Natural killer cell (primary cell): ENCODE data around the gene ANKRD11. TPM values are rescaled to one million over a fixed set of nuclear protein-coding genes. Genes with fewer than 3 reads are reported as not detected.

ENCODE experiments used
- ATAC-seq, 3 donors: fragments of 150-1000 bp in 2 of 3; fragments of 200-7000 bp in 1 of 3; cut with Tn5 transposase; 1 replicate in 1 of 3; 2 replicates in 2 of 3; pipeline ENCODE4 v1.10.0; 2021; ENCODE audit warnings: mild to moderate bottlenecking in 2 of 3, moderate library complexity in 2 of 3
- DNase-seq, 2 donors: peaks; one replicate each; pipeline versions ENCODE4 v3.0.0 to v3.0.0-alpha.2; 2013 to 2021; ENCODE audit warnings: mixed read lengths in 1 of 2
- H3K27ac ChIP-seq: one replicate; pipeline ENCODE4 v1.5.1; 2013; ENCODE audit warnings: mild to moderate bottlenecking, low read length
- H3K27me3 ChIP-seq: one replicate; pipeline ENCODE4 v1.6.1; 2013; ENCODE audit warnings: low read length; ENCODE audit not compliant: control insufficient read depth, insufficient read depth
- H3K36me3 ChIP-seq: one replicate; pipeline ENCODE4 v1.6.1; 2013; ENCODE audit warnings: low read length; ENCODE audit not compliant: control insufficient read depth, insufficient read depth
- H3K4me1 ChIP-seq: one replicate; pipeline ENCODE4 v1.6.1; 2013; ENCODE audit warnings: low read length; ENCODE audit not compliant: control insufficient read depth, insufficient read depth
- H3K4me3 ChIP-seq: one replicate; pipeline ENCODE4 v1.5.1; 2013; ENCODE audit warnings: low read length
- H3K9me3 ChIP-seq: one replicate; pipeline ENCODE4 v1.6.1; 2013; ENCODE audit warnings: low read length; ENCODE audit not compliant: control insufficient read depth, insufficient read depth
- H3K27ac Mint-ChIP-seq, 2 donors: one replicate each; pipeline ENCODE4 v1.8.0; 2022; ENCODE audit warnings: mild to moderate bottlenecking in 2 of 2, mixed read lengths in 2 of 2, moderate library complexity in 1 of 2
- H3K27me3 Mint-ChIP-seq, 2 donors: one replicate each; pipeline ENCODE4 v1.8.0; 2022; ENCODE audit warnings: low read depth in 2 of 2, mixed read lengths in 2 of 2
- H3K36me3 Mint-ChIP-seq: one replicate; pipeline ENCODE4 v1.8.0; 2022; ENCODE audit warnings: mixed read lengths
- H3K4me1 Mint-ChIP-seq, 2 donors: one replicate each; pipeline ENCODE4 v1.8.0; 2022; ENCODE audit warnings: mixed read lengths in 2 of 2
- H3K4me3 Mint-ChIP-seq: one replicate; pipeline ENCODE4 v1.8.0; 2022; ENCODE audit warnings: mild to moderate bottlenecking, moderate library complexity, mixed read lengths
- H3K9me3 Mint-ChIP-seq, 2 donors: one replicate each; pipeline ENCODE4 v1.8.0; 2022; ENCODE audit warnings: mixed read lengths in 2 of 2
- whole genome bisulfite sequencing: methylation state at CpG from one replicate; pipeline ENCODE4 v1.1.7; 2013; ENCODE audit warnings: missing lambda C conversion rate; ENCODE audit not compliant: insufficient coverage; 5-methylcytosine and 5-hydroxymethylcytosine counted together
- intact Hi-C: fragments of 100-400 bp; cut with micrococcal nuclease; formaldehyde crosslinking; loops from one replicate; pipeline ENCODE4 v1.14.2; 2022
- total RNA-seq, 4 donors: library from RNA; stranded (reverse); fragments of 120-200 nt in 1 of 4; gene quantifications; one replicate each; pipeline versions ENCODE4 v1.2.3 to v1.2.4, GENCODE V29; 2013 to 2022
- TF ChIP-seq, protein P1 (sequence below): fragments of 200-600 bp; IDR thresholded peaks from one replicate; pipeline ENCODE4 v1.8.0; 2022; ENCODE audit warnings: antibody characterized with exemption

Gene ANKRD11
- total RNA-seq, 3 donors from 2014 or later (not counting 1 experiment from before 2014, with no cell fraction given), result 230 to 299 (median 287) TPM

GRCh38 chr16:89304941-89305705 lies 185.2 kb downstream of the ANKRD11 start:
- WGBS, result 92% methylated on average over 41 of the region's 43 CpGs
- no peaks in the 10 kb centered on the region for H3K36me3 Mint-ChIP-seq
- ATAC-seq, result no peak

DNA sequence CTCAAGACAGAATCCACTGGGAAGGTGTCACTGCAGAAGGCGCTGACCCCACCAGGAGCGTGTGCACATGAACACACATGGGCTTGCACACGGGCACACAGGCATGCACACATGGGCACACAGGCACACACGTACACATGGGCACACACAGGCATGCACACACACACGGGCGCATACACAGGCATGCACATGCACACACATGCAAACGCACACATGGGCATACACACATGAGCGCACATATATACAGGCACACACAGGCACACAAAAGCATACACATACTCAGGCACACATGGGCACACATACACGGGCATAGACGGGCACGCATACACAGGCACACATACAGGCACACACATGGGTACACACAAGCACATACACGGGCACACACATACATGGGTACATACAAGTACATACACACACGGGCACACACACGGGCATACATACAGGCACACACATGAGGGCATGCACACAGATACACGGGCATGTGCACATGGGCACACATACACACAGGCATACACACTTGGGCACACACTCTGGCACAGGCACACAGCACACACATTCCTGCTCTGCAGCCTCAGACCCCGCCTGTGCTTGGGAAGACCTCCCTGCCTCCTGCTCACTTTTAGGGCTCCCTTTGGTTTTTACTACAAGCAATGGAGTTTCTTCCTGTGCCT lies 186.0 kb downstream of the ANKRD11 start:
- Histone ChIP-seq H3K4me1 (peaks cover 62% of the 10 kb centered on the region), H3K27me3 (no peaks in the 10 kb centered on the region), H3K27ac (no peak overlapping the region), H3K4me3 (no peak overlapping the region), H3K9me3 (no peaks in the 10 kb centered on the region), H3K36me3 (peaks cover 26% of the 10 kb centered on the region)
- peak overlapping the region; percentile 70 to 82 for H3K27ac Mint-ChIP-seq
- no peaks in the 10 kb centered on the region for H3K27me3 Mint-ChIP-seq
- TF ChIP-seq, protein P1, sequence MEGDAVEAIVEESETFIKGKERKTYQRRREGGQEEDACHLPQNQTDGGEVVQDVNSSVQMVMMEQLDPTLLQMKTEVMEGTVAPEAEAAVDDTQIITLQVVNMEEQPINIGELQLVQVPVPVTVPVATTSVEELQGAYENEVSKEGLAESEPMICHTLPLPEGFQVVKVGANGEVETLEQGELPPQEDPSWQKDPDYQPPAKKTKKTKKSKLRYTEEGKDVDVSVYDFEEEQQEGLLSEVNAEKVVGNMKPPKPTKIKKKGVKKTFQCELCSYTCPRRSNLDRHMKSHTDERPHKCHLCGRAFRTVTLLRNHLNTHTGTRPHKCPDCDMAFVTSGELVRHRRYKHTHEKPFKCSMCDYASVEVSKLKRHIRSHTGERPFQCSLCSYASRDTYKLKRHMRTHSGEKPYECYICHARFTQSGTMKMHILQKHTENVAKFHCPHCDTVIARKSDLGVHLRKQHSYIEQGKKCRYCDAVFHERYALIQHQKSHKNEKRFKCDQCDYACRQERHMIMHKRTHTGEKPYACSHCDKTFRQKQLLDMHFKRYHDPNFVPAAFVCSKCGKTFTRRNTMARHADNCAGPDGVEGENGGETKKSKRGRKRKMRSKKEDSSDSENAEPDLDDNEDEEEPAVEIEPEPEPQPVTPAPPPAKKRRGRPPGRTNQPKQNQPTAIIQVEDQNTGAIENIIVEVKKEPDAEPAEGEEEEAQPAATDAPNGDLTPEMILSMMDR, result no peak
- no peaks in the 10 kb centered on the region for H3K36me3 Mint-ChIP-seq
- ATAC-seq, result no peak
- peaks cover 60 to 66% of the 10 kb centered on the region in 2 donors for H3K4me1 Mint-ChIP-seq
- intact Hi-C loops, result no loop called here
- H3K9me3 Mint-ChIP-seq, result no peaks in the 10 kb centered on the region
- WGBS, result 97% methylated on average over 16 of the region's 16 CpGs
- no peak for DNase-seq
- H3K4me3 Mint-ChIP-seq, result peak overlapping the region; percentile 75

More at GRCh38 chr16:89304941-89305705, 185.2 kb downstream of the ANKRD11 start:
- TF ChIP-seq, protein P1, result no peak
- no peaks in the 10 kb centered on the region for H3K27me3 Mint-ChIP-seq
- Histone ChIP-seq H3K36me3 (peaks cover 26% of the 10 kb centered on the region), H3K4me1 (peaks cover 65% of the 10 kb centered on the region), H3K27ac (no peak overlapping the region), H3K4me3 (no peak overlapping the region), H3K9me3 (no peaks in the 10 kb centered on the region), H3K27me3 (no peaks in the 10 kb centered on the region)
- no peaks in the 10 kb centered on the region for H3K9me3 Mint-ChIP-seq
- H3K4me1 Mint-ChIP-seq, result peaks cover 68 to 74% of the 10 kb centered on the region in 2 donors
- DNase-seq, result no peak
- H3K4me3 Mint-ChIP-seq, result no peak overlapping the region
- H3K27ac Mint-ChIP-seq, result peak overlapping the region in 1 of 2 donors; percentile 70
- intact Hi-C loops, result no loop called here

DNA sequence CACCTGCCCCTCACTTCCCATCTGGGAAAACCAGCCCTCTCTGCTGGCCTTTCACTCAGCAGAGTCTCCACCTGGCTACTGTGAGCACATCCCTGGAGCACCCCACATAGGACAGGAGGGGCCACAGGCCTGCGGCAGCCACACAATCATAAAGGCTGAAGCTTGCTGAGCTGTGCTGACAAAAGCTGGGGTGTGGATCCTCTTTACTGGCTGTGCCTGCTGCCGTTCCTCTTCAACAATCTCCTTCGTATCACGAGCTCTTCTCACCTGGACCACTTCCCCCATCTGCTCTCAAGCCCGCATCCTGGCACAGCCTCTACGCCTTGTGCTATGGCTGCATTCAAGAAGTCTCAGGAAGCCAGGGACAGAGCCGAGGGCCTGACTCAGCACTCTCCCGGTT lies 186.7 kb downstream of the ANKRD11 start:
- intact Hi-C loops, result no loop called here
- Mint-ChIP-seq H3K9me3 (no peaks in the 10 kb centered on the region), H3K4me1 (peaks cover 59 to 65% of the 10 kb centered on the region in 2 donors), H3K27me3 (no peaks in the 10 kb centered on the region), H3K36me3 (no peaks in the 10 kb centered on the region), H3K27ac (peak overlapping the region; percentile 70 to 82), H3K4me3 (peak overlapping the region; percentile 75)
- Histone ChIP-seq H3K9me3 (no peaks in the 10 kb centered on the region), H3K4me1 (peaks cover 62% of the 10 kb centered on the region), H3K27me3 (no peaks in the 10 kb centered on the region), H3K27ac (peak overlapping the region; percentile 4), H3K36me3 (peaks cover 29% of the 10 kb centered on the region), H3K4me3 (no peak overlapping the region)
- DNase-seq (peak in 1 of 2 donors; percentile 48), ATAC-seq (peak; percentile 47 to 68 (median 56))
- TF ChIP-seq, protein P1, result no peak
- 23% methylated on average over 8 of the region's 8 CpGs for WGBS
